NCI-H345 treated with DMSO at 0.1 percent for 48 hours (cell line): Measurements from ENCODE around the gene SEMA5B.

Source experiments
- DNase-seq: peaks from one replicate; lab custom pipeline; 2025; ENCODE audit not compliant: unreplicated experiment; lab: John Stamatoyannopoulos, UW

SEMA5B gene

DNA sequence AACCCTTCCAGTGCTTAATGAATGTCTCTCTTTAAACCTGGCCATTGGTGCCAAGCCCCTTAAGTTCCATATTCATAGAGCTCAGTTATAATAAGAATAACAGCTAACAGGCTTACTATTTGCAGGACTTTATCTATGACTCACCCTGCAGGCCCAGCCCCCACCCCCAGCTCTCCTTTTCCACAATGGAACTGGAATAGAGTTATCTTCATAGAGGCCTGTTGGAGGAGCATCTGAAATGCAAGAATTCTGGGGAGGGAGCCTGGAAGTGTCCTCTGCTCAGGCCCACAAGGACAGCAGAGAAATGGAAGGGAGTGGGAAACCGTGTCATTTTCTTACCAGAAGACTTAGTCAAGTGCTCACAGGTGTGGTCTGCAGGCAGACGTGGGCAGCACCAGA is 52.8 kb downstream of the SEMA5B start:
- no peak for DNase-seq

DNA sequence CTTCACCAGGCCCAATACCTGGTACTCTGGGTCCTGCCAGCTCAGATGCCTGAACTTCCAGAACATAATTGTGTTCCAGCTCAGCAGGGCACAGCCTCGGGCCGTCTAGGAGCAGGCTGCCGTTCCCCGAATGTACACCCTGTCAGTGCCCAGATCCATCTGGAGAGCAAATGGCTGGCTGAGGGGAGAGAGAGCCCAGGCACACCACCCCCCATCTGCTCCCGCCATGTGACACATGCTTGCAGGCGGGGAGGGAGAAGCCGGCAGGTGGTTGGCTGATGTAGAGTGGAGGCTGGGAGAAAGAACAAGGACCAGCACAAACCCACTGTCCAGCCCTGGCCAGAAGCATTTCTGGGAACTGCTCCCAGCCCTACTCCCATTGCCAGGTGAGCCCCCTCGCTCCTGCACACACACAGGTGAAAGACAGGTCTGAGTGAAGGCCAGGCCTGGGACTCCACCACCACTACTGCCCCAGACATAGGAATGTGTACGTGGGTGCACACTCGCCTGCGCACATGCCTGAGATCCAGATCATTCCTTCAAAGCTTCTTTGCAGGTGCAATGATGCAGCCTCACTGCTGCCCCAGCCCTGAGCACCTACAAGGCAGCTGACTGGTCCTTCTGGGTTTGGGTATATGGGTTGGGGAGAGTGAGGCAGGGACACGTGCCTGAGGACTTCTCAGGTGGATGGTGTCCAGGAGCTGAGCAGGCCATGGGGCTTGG is 53.5 kb downstream of the SEMA5B start:
- DNase-seq, result no peak

DNA sequence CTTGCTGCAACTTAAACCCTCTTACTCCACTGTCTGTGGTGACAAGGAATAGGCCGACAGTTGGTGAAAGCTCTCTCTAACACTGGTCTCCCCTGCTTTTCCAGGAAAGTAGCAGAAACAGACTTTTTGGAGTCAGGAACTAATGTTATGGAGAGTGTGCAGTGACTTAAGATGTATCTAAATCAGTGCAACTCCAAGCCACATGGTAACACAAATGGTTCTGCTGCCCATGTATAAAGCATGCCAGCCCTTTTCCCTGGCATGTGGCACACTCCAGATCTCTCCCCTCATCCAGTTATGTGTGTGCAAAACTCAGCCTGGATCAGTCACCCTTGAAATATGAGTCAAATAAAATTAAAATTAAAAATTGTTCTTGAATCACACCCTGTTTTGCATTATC is 55.4 kb downstream of the SEMA5B start:
- no peak for DNase-seq

DNA sequence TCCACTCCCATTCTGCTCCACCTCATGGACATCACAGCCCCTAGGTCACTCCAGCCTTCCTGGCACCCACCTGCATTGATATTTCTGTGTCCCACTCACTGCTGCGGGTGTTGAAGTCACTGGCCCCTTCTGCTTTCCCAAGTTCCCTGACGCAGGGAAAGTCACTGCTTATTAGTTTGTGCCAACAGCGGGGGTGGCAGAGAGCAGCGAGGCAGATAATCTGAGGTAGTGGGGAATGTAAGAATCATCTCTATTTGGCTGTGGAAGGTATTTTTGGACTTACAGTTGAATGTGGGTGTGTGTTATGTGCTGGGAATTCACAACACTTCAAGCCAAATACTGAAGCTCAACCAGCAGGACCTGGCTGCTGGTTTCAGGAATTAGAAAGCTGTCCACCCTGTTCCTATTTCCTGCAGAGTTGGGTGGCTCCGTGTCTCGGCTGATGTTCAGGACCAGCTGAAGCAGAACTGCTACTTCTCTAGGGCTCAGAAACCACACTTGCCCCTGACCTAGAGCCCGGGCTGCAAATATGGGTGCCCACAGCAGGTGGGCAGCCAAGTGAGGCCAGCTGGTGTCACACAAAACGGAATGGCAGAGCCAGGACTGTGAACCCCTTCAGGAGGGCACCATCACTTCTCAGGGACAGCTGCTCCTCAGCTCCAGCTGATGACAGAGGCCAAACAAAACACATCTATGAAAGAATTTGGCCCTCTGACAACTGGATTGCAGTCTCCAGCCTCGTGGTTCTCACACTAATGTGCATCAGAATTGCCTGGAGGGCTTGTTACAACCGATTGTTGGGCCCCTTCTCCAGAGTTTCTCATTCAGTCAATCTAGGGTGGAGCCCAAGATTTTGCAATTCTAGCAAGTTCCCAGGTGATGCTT is 57.7 kb downstream of the SEMA5B start:
- DNase-seq, result no peak

DNA sequence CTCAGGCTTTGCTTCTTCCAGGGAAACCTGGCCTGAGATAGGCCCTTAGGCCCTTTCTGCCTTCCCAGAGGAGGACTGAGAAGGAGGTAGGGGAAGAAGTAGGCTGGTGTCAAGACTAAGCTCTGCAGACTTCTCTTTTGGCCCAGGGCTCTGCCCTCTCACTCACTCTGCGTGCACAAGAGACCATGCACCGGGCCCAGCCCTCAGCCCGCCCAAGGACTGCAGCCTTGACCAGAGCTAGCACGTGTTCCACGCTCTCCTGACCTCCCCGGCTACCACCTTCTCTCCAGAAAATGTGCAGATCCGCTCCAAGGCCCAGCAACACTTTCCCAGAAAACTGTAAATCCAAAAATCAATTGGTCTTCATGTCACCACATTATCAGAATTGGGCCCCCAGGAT is 59.8 kb downstream of the SEMA5B start:
- no peak for DNase-seq

DNA sequence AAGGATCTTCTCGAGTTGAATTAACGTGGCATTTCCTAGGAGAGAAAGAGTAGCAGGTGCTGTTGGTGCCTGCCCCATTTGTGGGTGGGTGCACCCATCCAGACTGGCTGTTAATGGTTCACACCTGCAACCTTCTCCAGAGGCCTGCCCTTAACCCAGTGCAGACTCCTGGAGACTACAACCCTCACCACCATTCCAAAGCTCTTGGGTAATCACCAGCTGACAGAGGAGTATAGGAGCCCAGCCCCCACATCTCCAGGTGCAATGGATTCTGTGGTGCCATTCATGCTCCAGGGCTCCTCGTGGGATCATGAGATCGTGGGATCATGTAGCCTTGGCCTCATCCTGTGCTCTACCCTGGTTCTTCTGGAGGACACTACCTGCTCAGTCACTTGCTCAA is 60.2 kb downstream of the SEMA5B start:
- DNase-seq, result no peak

DNA sequence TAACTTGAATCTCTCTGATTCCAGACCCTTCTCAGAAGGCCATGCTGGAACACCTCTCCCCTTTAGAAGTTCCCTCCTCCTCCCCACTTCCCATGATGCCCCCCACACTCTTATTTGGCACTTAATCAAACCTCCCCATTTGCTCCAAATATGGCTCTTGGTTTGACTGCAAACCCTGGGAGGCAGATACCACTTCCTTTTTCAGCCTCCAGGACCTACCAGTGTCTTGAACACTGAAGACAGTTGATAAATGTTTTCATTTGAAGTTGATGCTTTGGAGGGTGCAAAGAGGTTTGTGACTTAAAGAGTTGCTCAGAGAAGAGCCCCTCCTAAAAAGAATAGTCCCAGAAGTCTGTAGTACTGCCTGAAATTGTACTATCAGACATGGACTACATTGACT is 61.5 kb downstream of the SEMA5B start:
- DNase-seq, result no peak

DNA sequence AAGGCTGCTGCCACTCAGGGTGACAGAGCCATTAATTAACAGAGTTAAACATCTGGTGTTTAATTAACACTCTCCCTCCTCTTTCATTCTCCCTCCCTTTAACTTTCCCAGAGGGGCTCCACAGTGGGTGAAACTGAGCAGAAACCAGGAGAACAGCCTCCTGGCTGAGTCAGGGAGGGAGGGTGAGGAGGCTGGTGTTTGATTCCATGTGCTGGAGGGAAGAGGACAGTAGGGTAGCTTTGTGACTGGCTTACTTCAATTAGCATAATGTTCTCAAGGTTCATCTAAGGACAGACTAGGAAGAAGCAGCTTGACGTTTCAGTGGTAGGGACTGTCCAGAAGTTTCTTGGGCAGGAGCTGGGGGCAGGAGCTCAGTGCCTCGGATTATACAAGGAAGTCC is 62.8 kb downstream of the SEMA5B start:
- DNase-seq, result no peak

DNA sequence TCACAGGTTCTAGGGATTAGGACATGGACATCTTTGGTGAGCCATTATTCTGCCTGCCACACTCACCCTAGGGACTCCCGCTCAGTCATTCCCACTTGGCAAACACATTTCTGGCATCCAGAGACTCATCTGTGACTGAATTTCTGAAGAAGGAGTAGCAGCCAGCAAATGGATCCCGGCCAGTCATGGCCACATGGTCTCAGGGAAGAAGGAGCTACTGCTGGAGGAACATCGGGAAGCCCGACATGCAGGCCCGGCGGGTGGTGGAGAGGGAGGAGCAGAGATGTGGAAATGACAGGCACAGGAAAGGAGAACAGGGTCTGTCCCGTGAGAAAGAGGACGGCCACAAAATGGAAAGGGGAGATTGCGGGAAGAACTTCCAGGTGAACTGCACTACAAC is 65.4 kb downstream of the SEMA5B start:
- DNase-seq, result no peak

DNA sequence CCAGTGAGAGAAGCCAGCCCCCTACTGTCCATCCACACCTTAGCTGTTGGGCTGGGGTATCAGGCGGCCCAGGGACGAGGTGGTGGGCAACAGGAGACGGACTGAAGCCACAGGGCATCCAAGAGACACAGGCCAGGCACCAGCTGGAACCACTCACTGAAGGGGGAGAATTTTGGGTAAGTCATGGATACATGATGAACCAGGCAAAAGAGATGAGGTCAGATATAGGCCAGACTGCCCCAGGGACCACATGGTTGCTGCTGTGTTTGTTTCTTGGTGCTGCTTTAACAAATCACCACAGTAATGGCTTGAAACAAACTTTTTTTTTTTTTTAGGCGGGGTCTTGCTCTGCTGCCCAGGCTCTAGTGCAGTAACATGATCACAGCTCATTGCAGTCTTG is 66.4 kb downstream of the SEMA5B start:
- no peak for DNase-seq

DNA sequence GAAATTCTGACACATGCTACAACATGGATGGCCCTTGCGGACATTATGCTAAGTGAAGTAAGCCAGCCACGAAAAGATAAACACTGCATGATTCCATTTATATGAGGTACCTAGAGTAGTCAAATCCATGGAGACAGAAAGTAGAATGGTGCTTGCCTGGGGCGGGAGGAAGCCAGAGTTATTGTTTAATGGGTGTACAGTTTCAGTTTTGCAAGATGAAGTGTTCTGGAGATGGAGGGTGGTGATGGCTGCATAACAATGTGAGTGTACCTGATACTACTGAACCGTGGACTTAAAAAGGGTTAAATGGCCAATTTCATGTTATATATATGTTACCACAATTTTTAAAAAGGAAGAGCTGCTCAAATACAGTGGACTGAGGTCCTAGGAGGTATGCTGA is 66.9 kb downstream of the SEMA5B start:
- no peak for DNase-seq

DNA sequence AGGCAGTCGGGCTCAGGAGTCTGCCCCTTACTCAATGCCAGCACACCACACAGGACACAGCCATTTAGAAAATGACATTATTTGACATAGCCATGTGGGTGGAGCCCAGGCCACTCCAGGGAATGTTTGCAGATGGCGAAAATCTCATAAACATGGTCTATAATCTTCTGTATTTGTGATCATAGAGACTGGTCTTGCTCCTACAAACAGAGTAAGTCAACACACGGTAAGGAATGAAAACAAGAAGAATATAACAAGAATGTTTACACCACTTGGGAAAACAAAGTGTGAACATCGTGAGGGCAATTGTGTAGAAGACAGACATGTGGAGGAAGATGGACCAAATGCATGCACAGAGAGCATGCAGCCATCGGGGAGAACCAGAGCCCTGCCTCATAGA is 68.2 kb downstream of the SEMA5B start:
- DNase-seq, result no peak

DNA sequence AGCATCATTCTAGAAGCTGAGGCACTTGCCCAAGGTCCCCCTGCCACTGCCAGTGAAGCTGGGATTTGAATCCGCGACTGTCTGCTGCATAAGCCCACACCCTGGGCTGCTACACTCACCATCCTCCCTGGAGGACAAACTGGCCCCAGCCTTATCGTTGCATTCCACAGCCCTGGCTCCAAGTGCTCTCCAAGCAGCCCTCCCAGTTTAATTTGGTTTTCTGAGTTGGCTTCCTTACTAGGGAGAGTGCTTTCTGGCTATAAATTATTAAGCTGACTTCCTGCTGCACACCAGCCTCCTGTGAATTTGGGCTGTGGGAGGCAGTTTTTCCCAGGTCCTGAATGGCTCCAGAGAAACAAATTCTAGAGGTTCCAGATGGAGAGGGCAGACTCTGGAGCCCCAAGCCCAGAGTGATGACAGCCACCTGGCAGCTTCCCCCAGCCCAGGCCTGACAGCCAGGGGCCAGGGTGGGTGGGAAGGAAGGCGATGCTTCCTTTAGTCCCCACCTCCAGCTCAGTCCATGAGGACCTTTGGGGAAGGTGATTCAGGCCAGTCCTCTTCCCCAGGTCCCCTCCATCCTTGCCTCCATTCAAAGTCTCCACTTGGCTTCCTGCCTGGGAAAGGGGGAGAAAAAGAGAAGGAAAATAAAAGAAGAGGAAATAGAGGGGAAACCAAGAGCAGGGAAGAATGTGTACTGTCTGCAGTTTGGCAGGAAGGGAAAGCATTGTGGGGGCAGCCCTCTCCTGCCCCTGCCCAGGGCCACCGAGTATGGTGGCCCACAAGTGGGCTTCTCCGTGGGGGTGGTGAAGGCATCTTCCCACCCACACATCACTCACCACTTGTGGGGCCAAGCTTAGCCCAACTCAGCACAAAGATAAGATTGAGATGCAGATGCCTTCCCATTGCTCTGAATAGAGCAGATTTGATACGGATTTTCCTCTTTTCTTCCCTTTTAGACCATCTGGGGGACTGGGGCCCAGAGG is 69.6 kb downstream of the SEMA5B start:
- no peak for DNase-seq

DNA sequence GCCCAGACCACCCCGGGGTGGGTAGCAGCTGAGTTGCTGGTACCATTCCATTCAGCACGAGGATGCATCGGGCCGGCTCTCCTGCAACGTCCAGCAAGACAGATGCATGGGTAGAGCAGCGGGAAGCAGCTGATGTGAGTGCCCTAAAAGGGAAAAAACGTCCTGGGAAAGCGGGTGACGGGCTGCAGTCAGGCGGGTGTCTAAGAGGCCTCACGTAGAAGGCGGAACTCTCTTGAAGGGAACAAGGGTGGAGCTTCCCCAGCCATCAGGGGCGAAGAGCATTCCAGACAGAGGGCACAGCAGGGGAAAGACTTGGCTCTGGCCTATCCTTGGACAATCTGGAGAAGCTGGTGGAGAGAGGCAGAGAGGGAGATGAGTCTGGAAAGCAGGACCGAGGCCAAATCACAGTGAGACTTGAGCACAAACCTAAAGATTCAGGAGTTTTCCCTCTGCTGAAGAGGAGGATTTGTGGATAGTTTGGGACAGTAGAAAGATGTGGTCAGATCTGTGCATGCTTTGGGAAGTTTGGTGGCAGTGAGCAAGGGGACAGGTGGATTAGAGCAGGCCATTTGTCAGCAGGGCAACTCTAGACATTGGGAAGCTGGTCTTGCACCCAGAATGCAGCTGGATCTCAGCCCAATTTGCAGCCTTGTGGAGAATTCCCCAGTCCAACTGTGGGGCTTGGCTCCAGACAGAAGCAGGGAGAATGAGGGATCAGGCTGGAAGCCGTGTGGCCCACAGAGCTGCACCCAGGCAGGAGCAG is 70.7 kb downstream of the SEMA5B start:
- DNase-seq, result no peak

DNA sequence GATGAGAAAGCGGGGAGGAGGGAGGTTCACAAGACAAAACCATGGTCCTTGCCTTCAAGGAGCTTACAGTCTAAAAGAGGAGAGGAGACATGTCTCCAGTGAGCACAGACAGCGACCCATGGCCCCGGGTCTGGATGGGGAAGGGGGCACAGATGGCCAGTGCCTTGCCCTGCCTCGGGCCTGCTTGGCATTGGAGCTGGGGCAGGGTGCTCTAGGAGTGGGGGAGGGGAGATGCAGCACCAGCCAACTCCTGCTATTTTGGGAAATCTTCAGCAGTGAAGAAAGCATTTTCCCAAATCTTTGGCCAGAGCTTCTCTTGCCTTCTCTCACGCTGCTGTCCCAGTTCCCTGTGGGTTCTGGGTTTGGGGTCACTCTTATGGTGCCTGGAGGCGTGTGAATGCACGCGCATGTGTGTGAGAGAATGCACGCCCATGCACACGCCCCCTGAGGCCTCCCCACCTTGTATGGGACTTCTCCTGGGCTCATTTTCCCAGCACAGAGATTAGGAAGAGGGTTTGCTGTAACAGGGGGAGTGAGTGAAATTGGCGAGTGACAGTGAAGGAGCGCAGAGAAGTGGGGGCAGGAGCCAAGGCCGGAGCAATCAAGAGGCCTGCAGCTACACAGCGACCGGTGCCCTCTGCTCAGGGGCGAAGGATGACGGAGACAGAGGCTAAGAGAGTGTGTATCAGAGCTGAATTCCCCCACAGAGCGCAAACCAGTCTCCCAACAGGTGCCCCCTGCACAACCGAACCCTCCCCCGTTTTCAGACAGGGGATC is 71.5 kb downstream of the SEMA5B start:
- DNase-seq, result no peak

DNA sequence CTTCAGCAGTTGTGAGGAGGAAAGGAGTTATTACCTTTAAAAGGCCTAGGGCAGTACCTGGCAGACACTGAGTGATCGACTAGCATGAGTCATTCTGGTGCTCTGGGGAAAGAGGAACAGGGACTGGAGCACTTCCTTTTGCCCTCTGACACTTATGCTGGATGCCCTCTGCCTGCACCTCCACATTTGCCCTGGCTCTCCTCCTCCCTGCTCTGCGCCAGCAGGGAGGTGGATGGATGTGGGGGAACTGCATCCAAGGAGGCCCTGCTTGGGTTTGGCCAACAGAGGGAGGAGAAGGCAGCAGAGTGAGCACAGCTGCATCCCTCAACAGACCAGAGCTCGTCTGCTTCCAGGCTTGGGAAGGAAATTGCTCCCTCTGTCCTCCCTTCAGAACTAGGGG is 75.0 kb downstream of the SEMA5B start:
- no peak for DNase-seq

DNA sequence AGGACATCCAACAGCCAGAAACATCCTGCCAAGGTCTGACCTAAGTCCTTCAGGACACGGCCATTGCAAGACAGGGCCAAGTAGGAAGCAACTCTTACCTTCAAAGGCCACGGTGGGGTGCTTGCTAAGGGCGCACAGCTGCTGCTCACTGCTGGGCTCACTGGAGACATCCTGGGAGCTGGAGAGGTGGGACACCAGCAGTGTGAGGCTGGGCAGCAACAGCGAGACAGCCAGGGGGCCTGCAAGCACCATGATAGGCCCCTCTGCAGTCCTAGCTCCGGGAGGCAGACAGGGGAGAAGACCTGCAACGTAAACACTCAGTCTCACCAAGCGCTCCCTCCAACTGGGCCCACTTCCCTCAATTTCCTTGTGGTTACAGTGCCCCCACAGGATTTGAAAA is 79.2 kb downstream of the SEMA5B start:
- no peak for DNase-seq

DNA sequence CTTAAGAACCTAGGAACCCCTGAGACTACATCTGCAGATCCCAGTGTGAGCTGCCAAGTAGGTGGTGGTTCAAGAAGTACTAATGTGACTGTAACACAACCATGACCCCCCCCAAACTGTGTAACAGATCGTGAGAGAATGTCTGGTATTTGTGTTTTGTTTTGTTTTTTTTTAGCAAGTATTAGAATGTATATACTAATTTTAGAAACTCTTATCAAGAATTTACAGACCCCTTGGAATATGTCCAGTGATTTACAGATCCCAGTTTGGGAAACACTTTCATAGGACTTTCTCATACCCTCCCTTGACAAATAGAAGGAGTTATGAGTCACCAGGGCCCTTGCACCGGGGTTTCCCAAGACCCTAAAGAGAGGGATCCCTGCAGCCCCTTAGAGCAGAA is 79.8 kb downstream of the SEMA5B start:
- DNase-seq, result no peak

DNA sequence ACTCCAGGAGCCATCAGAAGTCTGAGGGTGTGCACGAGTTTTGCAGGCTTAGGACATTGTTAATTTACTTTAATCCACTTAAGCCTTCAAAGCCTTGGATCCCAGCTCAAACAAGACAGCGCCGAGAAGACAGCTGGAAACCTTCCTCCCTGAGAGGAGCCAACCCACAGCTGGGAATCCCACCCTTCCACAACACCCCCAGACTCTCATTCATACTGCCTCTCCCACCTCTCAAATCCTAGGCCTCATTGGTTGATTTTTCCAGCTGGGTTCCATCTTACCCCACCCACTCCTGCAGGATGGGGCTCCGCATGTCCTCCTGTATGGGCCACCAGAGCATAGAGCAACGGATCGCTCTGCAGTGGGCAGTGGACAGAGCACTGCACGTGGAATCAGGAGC is 80.4 kb downstream of the SEMA5B start:
- DNase-seq, result no peak

DNA sequence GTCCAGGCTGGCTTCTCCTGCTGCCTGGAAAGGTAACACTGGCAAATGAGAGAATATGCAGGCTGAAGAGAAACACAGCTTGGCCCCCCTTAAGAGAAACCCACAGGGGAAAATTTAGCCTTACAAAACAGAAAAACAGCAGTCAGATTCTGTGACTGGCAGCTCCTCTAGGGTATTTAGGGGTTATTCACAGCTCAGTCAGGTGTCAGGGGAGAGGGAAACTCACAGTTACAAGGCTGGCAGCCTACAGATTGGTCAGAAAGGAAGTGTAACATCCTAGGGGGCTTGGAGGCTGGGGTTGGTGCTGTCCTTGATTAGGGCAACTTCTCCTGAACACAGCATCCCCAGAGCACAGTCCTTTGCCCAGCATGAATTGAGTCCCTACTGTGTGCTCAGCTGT is 81.4 kb downstream of the SEMA5B start:
- DNase-seq, result no peak
